K562 (cell line): ENCODE data around the gene FAM219B. TPM values are rescaled to one million over a fixed set of nuclear protein-coding genes. Genes with fewer than 3 reads are reported as not detected.
A peak's percentile ranks its signal among the peaks of the same experiment; 100 is the strongest.

ENCODE experiments used
- ARID4B ChIP-seq: sonication (generic); formaldehyde crosslinking; IDR thresholded peaks from 2 replicates; pipeline ENCODE4 v1.8.0; 2022; ENCODE audit warnings: mild to moderate bottlenecking, missing genetic modification reagents
- CREB1 ChIP-seq, 2 experiments: sonication (generic) in 1 of 2; formaldehyde crosslinking in 1 of 2; IDR thresholded peaks; 2 replicates each; pipeline versions ENCODE4 v1.6.1 to v1.8.0; 2012 to 2022; ENCODE audit warnings: inconsistent platforms in 1 of 2, mild to moderate bottlenecking in 1 of 2, missing genetic modification reagents in 1 of 2, moderate library complexity in 1 of 2
- DACH1 ChIP-seq: fragments of 450-650 bp; IDR thresholded peaks from 2 replicates; pipeline ENCODE4 v1.6.1; 2018; ENCODE audit not compliant: partially characterized antibody
- ELF1 ChIP-seq: fragments of 200-800 bp; sonication (Bioruptor generic); IDR thresholded peaks from 2 replicates; pipeline ENCODE4 v1.6.1; 2016; ENCODE audit warnings: missing genetic modification characterization, missing compliant biosample characterization
- GATAD2A ChIP-seq: fragments of 450-650 bp; IDR thresholded peaks from 2 replicates; pipeline ENCODE4 v1.6.1; 2017
- KDM1A ChIP-seq, 2 experiments: fragments of 450-650 bp; IDR thresholded peaks; 2 replicates each; pipeline ENCODE4 v1.6.1; 2016; ENCODE audit warnings: mild to moderate bottlenecking in 2 of 2
- NR2C1 ChIP-seq, 2 experiments: fragments of 450-650 bp; IDR thresholded peaks; 2 replicates each; pipeline ENCODE4 v1.6.1; 2017; ENCODE audit warnings: mild to moderate bottlenecking in 2 of 2, antibody characterized with exemption in 1 of 2, inconsistent platforms in 1 of 2, missing compliant biosample characterization in 1 of 2, missing genetic modification characterization in 1 of 2
- NR2C2 ChIP-seq, 2 experiments: fragments of 200-800 bp in 1 of 2; sonication (Bioruptor generic) in 1 of 2; sonication (generic) in 1 of 2; formaldehyde crosslinking in 1 of 2; IDR thresholded peaks; 2 replicates each; pipeline versions ENCODE4 v1.6.1 to v1.8.0; 2016 to 2022; ENCODE audit warnings: mild to moderate bottlenecking in 1 of 2, missing compliant biosample characterization in 1 of 2, missing genetic modification characterization in 1 of 2, missing genetic modification reagents in 1 of 2
- RBM22 ChIP-seq: fragments of 200-400 bp; formaldehyde crosslinking; IDR thresholded peaks from 2 replicates; pipeline ENCODE4 v1.6.1; 2018; ENCODE audit warnings: low read length, low read depth; ENCODE audit not compliant: poor library complexity, severe bottlenecking
- RCOR1 ChIP-seq, 2 experiments: IDR thresholded peaks; 2 replicates each; pipeline ENCODE4 v1.6.1; 2012; ENCODE audit warnings: low read depth in 2 of 2, low read length in 2 of 2, borderline replicate concordance in 1 of 2, improper control_type of control experiment in 1 of 2
- SIN3A ChIP-seq, 2 experiments: fragments of 150-350 bp in 1 of 2; IDR thresholded peaks; 2 replicates each; pipeline ENCODE4 v1.6.1; 2011 to 2016; ENCODE audit warnings: borderline replicate concordance in 2 of 2, low read depth in 2 of 2, low read length in 2 of 2, mild to moderate bottlenecking in 2 of 2, moderate library complexity in 2 of 2; ENCODE audit not compliant: control insufficient read depth in 1 of 2
- SIN3B ChIP-seq: fragments of 450-650 bp; IDR thresholded peaks from 2 replicates; pipeline ENCODE4 v1.6.1; 2017; ENCODE audit warnings: low read depth, mild to moderate bottlenecking, moderate library complexity
- SMARCA4 ChIP-seq: fragments of 450-650 bp; IDR thresholded peaks from 2 replicates; pipeline ENCODE4 v1.6.1; 2016
- YY1 ChIP-seq, 3 experiments: IDR thresholded peaks; 2 replicates each; pipeline ENCODE4 v1.6.1; 2011; ENCODE audit warnings: low read length in 2 of 3, mild to moderate bottlenecking in 2 of 3, moderate library complexity in 2 of 3, borderline replicate concordance in 1 of 3, control low read depth in 1 of 3, low read depth in 1 of 3; ENCODE audit not compliant: insufficient read depth in 3 of 3, insufficient replicate concordance in 2 of 3, control insufficient read depth in 1 of 3, insufficient read length in 1 of 3; ENCODE audit errors: extremely low read depth in 1 of 3
- ZNF134 ChIP-seq: fragments of 250-450 bp; sonication (Bioruptor Pico); conservative IDR thresholded peaks from 2 replicates; pipeline ENCODE4 v1.4.0; 2020
- ZNF561 ChIP-seq: fragments of 450-650 bp; formaldehyde crosslinking; conservative IDR thresholded peaks from 2 replicates; pipeline ENCODE4 v1.4.0; 2020; ENCODE audit warnings: mild to moderate bottlenecking, moderate library complexity
- polyA plus RNA-seq, 8 experiments: library from polyadenylated mRNA; depleted of rRNA in 4 of 8; stranded (reverse) in 5 of 8; unstranded in 3 of 8; fragments of >200 nt; fragmentation: Nextera tagmentation in 2 of 8; fragmentation: Illumina TruSeq in 1 of 8; extraction: Ambion mirVana in 2 of 8; extraction: Trizol in 1 of 8; gene quantifications; 2 replicates each; pipeline versions ENCODE4 v1.2.1 to v1.2.3, GENCODE V29; 2011 to 2014; ENCODE audit warnings: inconsistent platforms in 1 of 8, missing spikeins in 1 of 8
- total RNA-seq, 7 experiments: library from RNA; depleted of rRNA in 6 of 7; stranded (reverse); fragments of >200 nt in 6 of 7; fragmentation: Illumina TruSeq in 2 of 7; extraction: Trizol in 2 of 7; gene quantifications; 2 replicates each; pipeline versions ENCODE4 v1.2.1 to v1.2.3, GENCODE V29; 2011 to 2021; ENCODE audit warnings: low replicate concordance in 1 of 7
- TF ChIP-seq, protein P1 (sequence below): fragments of 250-450 bp; sonication (Bioruptor Pico); IDR thresholded peaks from 2 replicates; pipeline ENCODE4 v1.8.0; 2022; ENCODE audit warnings: moderate library complexity, mild to moderate bottlenecking, inconsistent platforms
- TF ChIP-seq, protein P2 (sequence below), 2 experiments: fragments of 200-800 bp in 1 of 2; sonication (Bioruptor generic) in 1 of 2; sonication (generic) in 1 of 2; formaldehyde crosslinking in 1 of 2; IDR thresholded peaks in 1 of 2; conservative IDR thresholded peaks in 1 of 2; 2 replicates each; pipeline versions ENCODE4 v1.5.0 to v1.6.1; 2016 to 2020; ENCODE audit warnings: missing compliant biosample characterization in 1 of 2, missing genetic modification characterization in 1 of 2, missing genetic modification reagents in 1 of 2
- TF ChIP-seq, protein P3 (sequence below), 2 experiments: fragments of 250-450 bp in 1 of 2; fragments of 450-650 bp in 1 of 2; sonication (Bioruptor Pico) in 1 of 2; IDR thresholded peaks; 2 replicates each; pipeline versions ENCODE4 v1.6.1 to v1.8.0; 2016 to 2021; ENCODE audit warnings: mild to moderate bottlenecking in 2 of 2, moderate library complexity in 2 of 2, missing compliant biosample characterization in 1 of 2, missing genetic modification characterization in 1 of 2

Gene FAM219B
- total and polyA plus RNA-seq, 9 of the 15 experiments (the other 6 are each of a cell fraction or from before 2014, with no cell fraction given) = 6.8 to 50.4 (median 29.4) TPM

DNA sequence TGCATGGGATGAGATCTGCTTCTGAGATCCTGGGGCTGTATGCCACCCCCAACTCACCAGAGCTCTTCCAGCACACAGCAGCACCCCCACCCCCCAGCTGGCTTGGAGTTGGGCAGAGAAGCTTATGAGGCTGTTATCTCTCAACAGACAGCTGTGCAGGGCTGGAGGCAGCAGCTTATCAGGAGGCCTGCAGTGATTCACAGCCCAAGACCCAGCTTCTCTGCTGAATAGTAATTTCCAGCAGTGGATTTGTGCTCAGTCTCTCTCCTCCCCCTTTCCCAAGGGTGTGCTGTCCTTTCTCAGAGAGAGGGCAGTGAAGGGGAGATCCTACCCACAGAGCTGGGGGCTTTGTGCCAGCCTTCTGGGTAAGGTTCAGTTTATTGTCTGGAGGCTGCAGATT is 47.9 kb upstream of the FAM219B start (continued):
- TF ChIP-seq GATAD2A (0 out of 2 replicates have a peak, but pooled peaks have one; percentile 67), ARID4B (CRISPR knock-in tag) (no peak), SIN3A (IDR thresholded peaks at IDR 0.05; ENCODE audit: borderline replicate concordance in 2 of 2, control insufficient read depth in 1 of 2, low read depth in 2 of 2, low read length in 2 of 2) (peak in 1 of 2 experiments; percentile 39; a peak in 1 of 4 replicates), SMARCA4 (peak; percentile 99), RCOR1 (IDR thresholded peaks at IDR 0.05; ENCODE audit: borderline replicate concordance in 1 of 2, low read depth in 2 of 2, low read length in 2 of 2) (peak; percentile 100), KDM1A (IDR thresholded peaks at IDR 0.05) (peak; percentile 100), ZNF134 (peak; percentile 53; the same call in 1 of the 2 replicates), ZNF561 (CRISPR knock-in tag) (no peak), RBM22 (no peak), NR2C1 (IDR thresholded peaks at IDR 0.05) (no peak; the same call in 1 of the 2 replicates), NR2C1 (tag; IDR thresholded peaks at IDR 0.05) (peak; percentile 79), NR2C2 (CRISPR knock-in tag; IDR thresholded peaks at IDR 0.05) (no peak), NR2C2 (tag; IDR thresholded peaks at IDR 0.05) (peak; percentile 54; the same call in 1 of the 2 replicates), CREB1 (IDR thresholded peaks at IDR 0.05) (peak; percentile 68; the same call in 1 of the 2 replicates), CREB1 (CRISPR knock-in tag; IDR thresholded peaks at IDR 0.05) (no peak), ELF1 (tag) (no peak), SIN3B (no peak), YY1 (IDR thresholded peaks at IDR 0.05; ENCODE audit: borderline replicate concordance in 1 of 3, control insufficient read depth in 1 of 3, extremely low read depth in 1 of 3, insufficient read depth in 3 of 3, insufficient read length in 1 of 3, insufficient replicate concordance in 2 of 3, low read depth in 1 of 3, low read length in 2 of 3) (peak in 1 of 3 experiments; percentile 32), DACH1 (peak; percentile 95)
- TF ChIP-seq, protein P1, sequence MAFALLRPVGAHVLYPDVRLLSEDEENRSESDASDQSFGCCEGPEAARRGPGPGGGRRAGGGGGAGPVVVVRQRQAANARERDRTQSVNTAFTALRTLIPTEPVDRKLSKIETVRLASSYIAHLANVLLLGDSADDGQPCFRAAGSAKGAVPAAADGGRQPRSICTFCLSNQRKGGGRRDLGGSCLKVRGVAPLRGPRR (CRISPR knock-in tag) = no peak
- TF ChIP-seq, protein P2, sequence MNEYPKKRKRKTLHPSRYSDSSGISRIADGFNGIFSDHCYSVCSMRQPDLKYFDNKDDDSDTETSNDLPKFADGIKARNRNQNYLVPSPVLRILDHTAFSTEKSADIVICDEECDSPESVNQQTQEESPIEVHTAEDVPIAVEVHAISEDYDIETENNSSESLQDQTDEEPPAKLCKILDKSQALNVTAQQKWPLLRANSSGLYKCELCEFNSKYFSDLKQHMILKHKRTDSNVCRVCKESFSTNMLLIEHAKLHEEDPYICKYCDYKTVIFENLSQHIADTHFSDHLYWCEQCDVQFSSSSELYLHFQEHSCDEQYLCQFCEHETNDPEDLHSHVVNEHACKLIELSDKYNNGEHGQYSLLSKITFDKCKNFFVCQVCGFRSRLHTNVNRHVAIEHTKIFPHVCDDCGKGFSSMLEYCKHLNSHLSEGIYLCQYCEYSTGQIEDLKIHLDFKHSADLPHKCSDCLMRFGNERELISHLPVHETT (CRISPR knock-in tag; conservative IDR thresholded peaks at IDR 0.05 in 1 of 2, IDR thresholded peaks at IDR 0.05 in 1 of 2) = peak in 1 of 2 experiments; percentile 96; a peak in 2 of 4 replicates
- TF ChIP-seq, protein P3, sequence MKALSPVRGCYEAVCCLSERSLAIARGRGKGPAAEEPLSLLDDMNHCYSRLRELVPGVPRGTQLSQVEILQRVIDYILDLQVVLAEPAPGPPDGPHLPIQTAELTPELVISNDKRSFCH (CRISPR knock-in tag; IDR thresholded peaks at IDR 0.05) = no peak
- TF ChIP-seq, protein P3 (tag; IDR thresholded peaks at IDR 0.05) = peak; percentile 83
